GM04503 (cell line): Measurements from ENCODE around the gene MBD3L5.
"Not testable (repeated sequence)": the region's sequence is repeated elsewhere in the genome, so short reads cannot be mapped to it uniquely, and the experiment has no call there.

Experiments
- DNase-seq: peaks from one replicate; pipeline ENCODE4 v3.0.0-alpha.2; 2012; ENCODE audit warnings: low read depth

The MBD3L5 gene

GRCh38 chr19:7052896-7053295 lies 22.5 kb downstream of the MBD3L5 start:
- DNase-seq, result not testable (repeated sequence)

GRCh38 chr19:7054635-7055368 lies 24.4 kb downstream of the MBD3L5 start:
- not testable (repeated sequence) for DNase-seq

GRCh38 chr19:7055679-7056078 lies 25.3 kb downstream of the MBD3L5 start:
- not testable (repeated sequence) for DNase-seq

- DNase-seq, result not testable (repeated sequence)
These were observed 26.0 kb downstream of the MBD3L5 start for GRCh38 chr19:7056371-7056770.

GRCh38 chr19:7058576-7058975 lies 28.2 kb downstream of the MBD3L5 start, which contains the start of gene MBD3L3:
MBD3L3 (minus strand) TSS chr19:7058676; CDS start chr19:7058605, 71 bp downstream.
- not testable (repeated sequence) for DNase-seq

GRCh38 chr19:7059977-7060376 lies 29.6 kb downstream of the MBD3L5 start:
- not testable (repeated sequence) for DNase-seq

GRCh38 chr19:7063339-7063738 lies 33.0 kb downstream of the MBD3L5 start:
- no peak for DNase-seq

- no peak for DNase-seq
These were observed 33.5 kb downstream of the MBD3L5 start for GRCh38 chr19:7063764-7064418.

GRCh38 chr19:7067122-7067521 lies 36.7 kb downstream of the MBD3L5 start:
- DNase-seq, result not testable (repeated sequence)

- DNase-seq, result peak; percentile 26
These were observed 37.3 kb downstream of the MBD3L5 start for GRCh38 chr19:7067716-7068115.

GRCh38 chr19:7068599-7068998 lies 38.2 kb downstream of the MBD3L5 start:
- no peak for DNase-seq

GRCh38 chr19:7069042-7069903 lies 38.9 kb downstream of the MBD3L5 start, which contains the start of gene ZNF557:
ZNF557 (plus strand) TSS chr19:7069703; CDS start chr19:7075075, 5,372 bp downstream.
- peak; percentile 67 for DNase-seq

GRCh38 chr19:7069904-7070226 lies 39.5 kb downstream of the MBD3L5 start:
- DNase-seq, result no peak

GRCh38 chr19:7072541-7072940 lies 42.2 kb downstream of the MBD3L5 start:
- no peak for DNase-seq

- no peak for DNase-seq
These were observed 44.4 kb downstream of the MBD3L5 start for GRCh38 chr19:7074705-7075282.

GRCh38 chr19:7076151-7076550 lies 45.8 kb downstream of the MBD3L5 start:
- DNase-seq, result no peak

GRCh38 chr19:7078008-7078407 lies 47.6 kb downstream of the MBD3L5 start:
- DNase-seq, result no peak
